HEK293 (cell line): ENCODE data around the gene ITGB2.

Source experiments
- CTCF ChIA-PET: fragments of 350-600 bp; formaldehyde crosslinking; extraction: SDS; loops from one replicate; lab custom pipeline; 2021; ENCODE audit warnings: antibody characterized with exemption; lab: Yijun Ruan, JAX
- POLR2A ChIA-PET: fragments of 300-600 bp; formaldehyde crosslinking; extraction: SDS; loops from one replicate; lab custom pipeline; 2020; ENCODE audit warnings: antibody characterized with exemption, inconsistent platforms; lab: Yijun Ruan, JAX
- H3K27ac ChIP-seq: fragments of 200-500 bp; sonication (Bioruptor generic); 2 replicates; pipeline ENCODE4 v1.5.1; 2014; ENCODE audit warnings: low read depth, low read length, control low read depth, inconsistent platforms; ENCODE audit errors: extremely low read depth
- H3K36me3 ChIP-seq, 2 experiments: fragments of 200-500 bp in 1 of 2; sonication (Bioruptor generic) in 1 of 2; 1 replicate in 1 of 2; 2 replicates in 1 of 2; pipeline ENCODE4 v1.5.1; 2014 to 2017; ENCODE audit warnings: inconsistent platforms in 2 of 2, low read length in 2 of 2; ENCODE audit not compliant: control insufficient read depth in 2 of 2, insufficient read depth in 1 of 2
- H3K4me1 ChIP-seq: fragments of 200-500 bp; sonication (Bioruptor generic); 2 replicates; pipeline ENCODE4 v1.5.1; 2014; ENCODE audit warnings: mild to moderate bottlenecking, low read length, inconsistent platforms; ENCODE audit not compliant: control insufficient read depth, insufficient read depth
- H3K4me3 ChIP-seq: 2 replicates; pipeline ENCODE4 v1.5.1; 2011; ENCODE audit warnings: low read depth, mild to moderate bottlenecking, control low read depth, low read length, moderate library complexity
- H3K9me3 ChIP-seq: fragments of 200-500 bp; sonication (Bioruptor generic); 2 replicates; pipeline ENCODE4 v1.5.1; 2014; ENCODE audit warnings: low read depth, low read length, inconsistent platforms; ENCODE audit not compliant: control insufficient read depth, insufficient read depth
- BCL11B ChIP-seq: fragments of 450-650 bp; formaldehyde crosslinking; IDR thresholded peaks from 2 replicates; pipeline ENCODE4 v1.5.1; 2016; ENCODE audit warnings: low read depth, missing biosample characterization, missing genetic modification characterization
- SCRT2 ChIP-seq: fragments of 450-650 bp; formaldehyde crosslinking; IDR thresholded peaks from 2 replicates; pipeline ENCODE4 v1.5.1; 2016; ENCODE audit warnings: missing biosample characterization, missing genetic modification characterization
- SP2 ChIP-seq: fragments of 450-650 bp; formaldehyde crosslinking; IDR thresholded peaks from 2 replicates; pipeline ENCODE4 v1.5.1; 2016; ENCODE audit warnings: missing biosample characterization, missing genetic modification characterization
- YY2 ChIP-seq: fragments of 450-650 bp; formaldehyde crosslinking; IDR thresholded peaks from 2 replicates; pipeline ENCODE4 v1.5.1; 2016; ENCODE audit warnings: missing biosample characterization, missing genetic modification characterization
- ZBTB11 ChIP-seq: fragments of 450-650 bp; formaldehyde crosslinking; conservative IDR thresholded peaks from 2 replicates; pipeline ENCODE4 v1.5.1; 2016; ENCODE audit warnings: low read depth, missing biosample characterization, missing genetic modification characterization
- ZBTB17 ChIP-seq: fragments of 450-650 bp; formaldehyde crosslinking; IDR thresholded peaks from 2 replicates; pipeline ENCODE4 v1.5.1; 2016; ENCODE audit warnings: missing biosample characterization, missing genetic modification characterization
- ZFHX2 ChIP-seq: fragments of 450-650 bp; formaldehyde crosslinking; conservative IDR thresholded peaks from 2 replicates; pipeline ENCODE4 v1.5.1; 2016; ENCODE audit warnings: missing biosample characterization, missing genetic modification characterization
- ZNF112 ChIP-seq: fragments of 450-650 bp; formaldehyde crosslinking; IDR thresholded peaks from 2 replicates; pipeline ENCODE4 v1.5.0; 2017; ENCODE audit warnings: missing biosample characterization, missing genetic modification characterization
- ZNF146 ChIP-seq: fragments of 450-650 bp; formaldehyde crosslinking; IDR thresholded peaks from 2 replicates; pipeline ENCODE4 v1.5.1; 2016; ENCODE audit warnings: missing biosample characterization, missing genetic modification characterization
- ZNF16 ChIP-seq: fragments of 450-650 bp; formaldehyde crosslinking; IDR thresholded peaks from 2 replicates; pipeline ENCODE4 v1.5.1; 2016; ENCODE audit warnings: low read depth, missing biosample characterization, missing genetic modification characterization
- ZNF174 ChIP-seq: fragments of 450-650 bp; formaldehyde crosslinking; IDR thresholded peaks from 2 replicates; pipeline ENCODE4 v1.5.0; 2017; ENCODE audit warnings: missing biosample characterization, mild to moderate bottlenecking, missing genetic modification characterization
- ZNF2 ChIP-seq: fragments of 450-650 bp; formaldehyde crosslinking; IDR thresholded peaks from 2 replicates; pipeline ENCODE4 v1.5.1; 2016; ENCODE audit warnings: missing biosample characterization, missing genetic modification characterization
- ZNF202 ChIP-seq: fragments of 450-650 bp; formaldehyde crosslinking; IDR thresholded peaks from 2 replicates; pipeline ENCODE4 v1.5.1; 2016; ENCODE audit warnings: missing biosample characterization, missing genetic modification characterization, borderline replicate concordance
- ZNF211 ChIP-seq: fragments of 450-650 bp; formaldehyde crosslinking; IDR thresholded peaks from 2 replicates; pipeline ENCODE4 v1.5.1; 2016; ENCODE audit warnings: low read depth, missing biosample characterization, missing genetic modification characterization
- ZNF23 ChIP-seq: fragments of 450-650 bp; formaldehyde crosslinking; IDR thresholded peaks from 2 replicates; pipeline ENCODE4 v1.5.1; 2016; ENCODE audit warnings: missing biosample characterization, missing genetic modification characterization, borderline replicate concordance
- ZNF548 ChIP-seq: fragments of 450-650 bp; formaldehyde crosslinking; IDR thresholded peaks from 2 replicates; pipeline ENCODE4 v1.5.1; 2016; ENCODE audit warnings: missing biosample characterization, missing genetic modification characterization
- ZNF555 ChIP-seq: fragments of 450-650 bp; formaldehyde crosslinking; conservative IDR thresholded peaks from 2 replicates; pipeline ENCODE4 v1.5.1; 2017; ENCODE audit warnings: missing biosample characterization, mild to moderate bottlenecking, missing genetic modification characterization, inconsistent platforms
- ZNF664 ChIP-seq: fragments of 450-650 bp; formaldehyde crosslinking; IDR thresholded peaks from 2 replicates; pipeline ENCODE4 v1.5.1; 2016; ENCODE audit warnings: missing biosample characterization, missing genetic modification characterization
- ZNF747 ChIP-seq: fragments of 450-650 bp; formaldehyde crosslinking; IDR thresholded peaks from 2 replicates; pipeline ENCODE4 v1.5.1; 2016; ENCODE audit warnings: missing biosample characterization, missing genetic modification characterization
- TF ChIP-seq, protein P1 (sequence below): fragments of 450-650 bp; formaldehyde crosslinking; IDR thresholded peaks from 2 replicates; pipeline ENCODE4 v1.5.1; 2016; ENCODE audit warnings: missing biosample characterization, missing genetic modification characterization

The ITGB2 gene

GRCh38 chr21:44856131-44856530 lies 64.6 kb downstream of the ITGB2 start (continued):
- TF ChIP-seq SCRT2 (tag by site-specific recombination) (no peak), ZNF112 (tag by site-specific recombination) (no peak)

DNA sequence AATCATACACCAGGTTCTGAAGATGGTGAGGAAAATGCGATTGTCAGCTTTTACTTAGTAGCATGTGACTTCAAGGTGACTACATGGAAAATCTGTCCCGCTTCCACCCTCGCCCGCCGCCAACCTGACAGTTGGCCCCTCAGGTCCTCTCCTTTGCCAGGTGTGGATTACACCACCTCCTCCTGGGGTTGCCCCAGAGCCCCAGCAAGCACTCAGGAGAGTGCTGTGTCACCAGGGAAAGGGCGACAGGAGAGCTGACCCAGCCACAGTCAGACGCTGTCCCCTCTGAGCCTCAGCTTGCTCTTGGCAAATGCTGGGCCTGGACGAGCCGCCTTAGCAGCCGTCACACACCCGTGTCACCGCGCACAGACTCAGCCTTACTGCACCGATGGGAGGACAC lies 65.1 kb downstream of the ITGB2 start:
- Histone ChIP-seq H3K36me3 (peaks cover 3 to 92% of the 10 kb centered on the region in 2 experiments; a peak in 2 of 3 replicates), H3K27ac (no peak overlapping the region), H3K4me3 (no peak overlapping the region), H3K4me1 (no peaks in the 10 kb centered on the region), H3K9me3 (no peaks in the 10 kb centered on the region)
- TF ChIP-seq ZBTB17 (no peak), SP2 (no peak), ZNF23 (no peak), ZNF174 (no peak), ZNF211 (no peak), ZNF747 (tag by site-specific recombination) (no peak), ZNF202 (no peak), ZFHX2 (tag by site-specific recombination) (no peak), ZNF146 (tag by site-specific recombination) (no peak), YY2 (tag by site-specific recombination) (no peak), BCL11B (tag by site-specific recombination) (no peak), ZNF2 (tag by site-specific recombination) (no peak), ZNF555 (tag by site-specific recombination) (no peak), ZNF16 (no peak), ZBTB11 (tag by site-specific recombination) (no peak), ZNF664 (tag by site-specific recombination) (no peak), ZNF548 (tag by site-specific recombination) (no peak)
- TF ChIP-seq, protein P1, sequence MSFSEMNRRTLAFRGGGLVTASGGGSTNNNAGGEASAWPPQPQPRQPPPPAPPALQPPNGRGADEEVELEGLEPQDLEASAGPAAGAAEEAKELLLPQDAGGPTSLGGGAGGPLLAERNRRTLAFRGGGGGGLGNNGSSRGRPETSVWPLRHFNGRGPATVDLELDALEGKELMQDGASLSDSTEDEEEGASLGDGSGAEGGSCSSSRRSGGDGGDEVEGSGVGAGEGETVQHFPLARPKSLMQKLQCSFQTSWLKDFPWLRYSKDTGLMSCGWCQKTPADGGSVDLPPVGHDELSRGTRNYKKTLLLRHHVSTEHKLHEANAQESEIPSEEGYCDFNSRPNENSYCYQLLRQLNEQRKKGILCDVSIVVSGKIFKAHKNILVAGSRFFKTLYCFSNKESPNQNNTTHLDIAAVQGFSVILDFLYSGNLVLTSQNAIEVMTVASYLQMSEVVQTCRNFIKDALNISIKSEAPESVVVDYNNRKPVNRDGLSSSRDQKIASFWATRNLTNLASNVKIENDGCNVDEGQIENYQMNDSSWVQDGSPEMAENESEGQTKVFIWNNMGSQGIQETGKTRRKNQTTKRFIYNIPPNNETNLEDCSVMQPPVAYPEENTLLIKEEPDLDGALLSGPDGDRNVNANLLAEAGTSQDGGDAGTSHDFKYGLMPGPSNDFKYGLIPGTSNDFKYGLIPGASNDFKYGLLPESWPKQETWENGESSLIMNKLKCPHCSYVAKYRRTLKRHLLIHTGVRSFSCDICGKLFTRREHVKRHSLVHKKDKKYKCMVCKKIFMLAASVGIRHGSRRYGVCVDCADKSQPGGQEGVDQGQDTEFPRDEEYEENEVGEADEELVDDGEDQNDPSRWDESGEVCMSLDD (tag by site-specific recombination), result no peak
- ChIA-PET CTCF (interaction anchor here (1.2 kb wide), 1 partner anchor 10 kb away, joined by 3 read pairs; no protein-coding TSS in a partner anchor), POLR2A (no interaction called here)
